ENCODE results near the gene FBLN2.

The FBLN2 gene

DNA sequence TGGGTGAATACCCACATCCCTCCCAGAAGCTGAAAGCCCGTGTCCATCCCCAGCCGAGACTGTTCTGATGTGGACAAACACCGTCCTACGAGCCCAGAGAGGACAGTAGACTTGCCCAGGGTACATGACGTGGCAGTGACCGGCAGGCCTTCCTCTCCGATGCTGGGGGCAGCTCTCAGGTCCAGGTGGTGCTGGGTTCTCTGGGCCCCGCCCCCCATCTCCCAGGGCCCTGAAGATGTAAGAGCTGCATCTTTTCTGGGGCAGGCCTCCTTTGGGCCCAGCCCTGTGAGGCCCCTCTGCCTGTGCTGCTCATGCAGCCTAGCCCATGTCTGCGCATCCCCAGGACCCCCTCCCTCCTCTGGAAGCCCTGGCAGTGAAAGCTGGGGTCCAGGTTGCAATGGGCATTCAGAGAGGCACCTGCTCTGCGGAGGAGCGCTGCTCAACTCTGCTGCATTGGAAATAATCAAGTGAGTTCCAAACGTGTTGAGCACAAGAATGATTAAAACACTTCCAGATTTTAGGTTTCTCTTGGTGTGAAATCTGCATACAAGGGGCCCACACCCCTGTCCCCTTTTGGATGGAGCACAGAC lies 71.9 kb downstream of the FBLN2 start:
- no peak for FAIRE-seq
- DNase-seq (ENCODE audit: low spot score), result no peak

DNA sequence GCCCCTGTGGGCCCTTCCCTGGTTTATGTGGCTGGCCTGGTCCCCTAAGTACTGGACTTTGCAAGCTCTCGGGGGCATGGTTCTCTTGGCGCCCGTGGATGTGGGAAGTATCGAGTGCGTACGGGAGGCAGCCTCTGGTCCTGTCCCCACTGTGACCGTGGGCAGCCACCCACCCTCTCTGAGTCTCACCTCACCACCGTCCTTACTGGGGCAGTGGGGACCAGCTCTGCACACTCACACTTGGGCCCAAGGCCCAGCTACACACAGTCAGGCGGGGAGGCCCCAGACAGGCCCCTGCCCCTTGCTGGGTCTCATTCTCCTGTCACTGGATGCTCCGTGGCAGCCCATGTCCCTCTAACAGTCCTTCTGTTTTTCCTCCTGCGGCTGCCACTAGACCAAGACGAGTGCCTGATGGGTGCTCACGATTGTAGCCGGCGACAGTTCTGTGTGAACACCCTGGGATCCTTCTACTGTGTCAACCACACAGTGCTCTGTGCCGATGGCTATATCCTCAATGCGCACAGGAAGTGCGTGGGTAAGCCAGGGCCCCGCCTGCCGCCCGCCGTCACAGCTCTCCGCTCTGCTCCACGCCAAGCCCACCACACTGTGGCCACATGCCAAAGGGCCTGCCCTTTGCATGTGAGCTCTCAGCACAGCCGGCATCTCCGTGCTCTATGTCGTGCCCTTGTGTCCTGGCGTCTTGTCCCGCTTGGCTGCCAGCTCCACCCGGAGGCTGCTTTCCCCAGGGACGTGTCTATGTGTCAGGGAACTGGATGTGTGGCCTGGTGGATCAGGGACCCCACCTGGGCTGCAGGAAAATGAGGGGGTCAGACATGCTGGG lies 72.7 kb downstream of the FBLN2 start:
- DNase-seq (ENCODE audit: low spot score) (no peak), FAIRE-seq (no peak)

DNA sequence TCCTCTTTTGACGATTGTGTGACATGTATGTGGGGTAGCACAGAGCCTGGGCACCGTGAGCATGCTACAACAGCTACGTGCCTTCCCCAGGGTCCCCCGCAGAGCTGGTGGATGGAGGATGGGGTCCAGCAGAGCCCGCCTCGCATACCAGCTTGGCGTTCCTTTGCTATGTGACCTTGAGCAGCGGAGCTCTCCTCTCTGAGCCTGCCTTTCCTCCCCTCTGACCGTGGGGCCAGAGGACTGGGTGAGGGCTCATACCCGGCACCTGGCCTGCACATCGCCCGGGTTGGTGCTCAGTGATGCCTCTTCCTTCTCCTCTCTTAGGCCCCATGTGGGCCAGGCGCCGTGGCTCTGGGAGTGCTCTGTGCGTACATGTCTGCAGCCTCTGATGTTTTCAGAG lies 73.4 kb downstream of the FBLN2 start:
- no peak for FAIRE-seq

DNA sequence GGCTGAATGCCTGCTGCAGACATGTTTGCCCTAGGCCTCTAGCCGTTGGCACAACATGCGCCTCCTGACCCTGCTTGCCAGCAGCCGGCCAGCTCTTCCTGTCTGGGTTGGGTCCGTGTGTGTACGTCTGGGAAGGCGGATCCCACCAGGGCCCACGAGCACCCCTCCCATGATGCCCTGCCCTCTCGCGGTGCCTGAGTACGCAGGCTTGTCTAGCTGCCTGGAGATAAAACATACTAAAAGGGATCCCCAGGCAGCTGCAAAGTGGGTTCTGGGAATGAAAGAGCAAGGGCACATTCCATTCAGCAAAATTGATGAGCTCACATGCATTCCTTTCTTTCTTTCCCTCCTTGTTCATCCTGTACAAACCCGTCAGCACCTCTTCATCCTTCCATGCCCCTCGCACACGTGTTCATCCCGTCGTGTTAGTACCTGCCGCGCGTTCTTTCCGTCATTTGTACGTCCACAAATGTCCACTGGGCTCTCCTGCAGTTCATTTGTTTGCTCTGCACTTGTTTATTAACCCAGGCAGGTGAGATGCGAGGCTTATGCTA lies 74.3 kb downstream of the FBLN2 start:
- no peak for FAIRE-seq
- DNase-seq (ENCODE audit: low spot score), result no peak

More for the DNA sequence above, 73.4 kb downstream of the FBLN2 start:
- DNase-seq (ENCODE audit: low spot score), result no peak

DNA sequence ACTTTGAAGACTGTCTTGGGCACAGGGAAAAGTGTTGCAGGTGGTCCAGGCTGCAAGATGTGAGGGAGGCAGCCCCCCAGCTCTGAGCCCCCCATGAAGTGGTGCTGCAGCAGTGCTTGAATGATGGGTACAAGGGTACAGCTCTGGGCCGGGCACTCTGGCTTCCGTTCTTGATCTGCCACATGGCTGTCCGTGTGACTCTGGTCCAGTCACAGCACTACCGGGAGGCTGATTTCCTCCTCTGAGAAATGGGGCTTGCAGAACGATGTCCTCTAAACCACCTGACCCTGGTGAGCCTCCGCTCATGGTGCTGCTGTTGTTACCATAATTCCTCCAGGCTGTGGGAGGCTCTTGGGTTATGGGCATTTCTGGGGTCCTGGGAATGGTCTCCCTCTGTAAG lies 75.1 kb downstream of the FBLN2 start:
- no peak for DNase-seq (ENCODE audit: low spot score)
- no peak for FAIRE-seq

DNA sequence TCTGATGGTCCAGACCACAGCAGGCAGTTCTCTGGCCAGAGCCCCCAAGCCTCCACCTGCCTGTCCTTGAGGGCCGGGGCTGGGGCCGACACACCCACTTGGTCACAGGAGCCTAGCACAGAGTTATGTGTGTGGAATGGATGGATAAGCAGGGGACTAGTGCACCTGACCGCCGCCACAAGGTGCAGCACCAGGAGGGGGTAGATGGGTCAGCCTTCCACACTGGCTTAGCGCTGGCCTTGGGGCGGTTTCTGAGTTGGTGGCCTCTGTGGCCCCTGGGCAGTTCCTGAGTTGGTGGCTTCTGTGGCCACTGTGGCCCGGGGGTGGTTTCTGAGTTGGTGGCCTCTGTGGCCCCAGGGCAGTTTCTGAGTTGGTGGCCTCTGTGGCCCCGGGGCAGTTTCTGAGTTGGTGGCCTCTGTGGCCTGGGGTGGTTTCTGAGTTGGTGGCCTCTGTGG lies 75.8 kb downstream of the FBLN2 start:
- DNase-seq (ENCODE audit: low spot score), result no peak

DNA sequence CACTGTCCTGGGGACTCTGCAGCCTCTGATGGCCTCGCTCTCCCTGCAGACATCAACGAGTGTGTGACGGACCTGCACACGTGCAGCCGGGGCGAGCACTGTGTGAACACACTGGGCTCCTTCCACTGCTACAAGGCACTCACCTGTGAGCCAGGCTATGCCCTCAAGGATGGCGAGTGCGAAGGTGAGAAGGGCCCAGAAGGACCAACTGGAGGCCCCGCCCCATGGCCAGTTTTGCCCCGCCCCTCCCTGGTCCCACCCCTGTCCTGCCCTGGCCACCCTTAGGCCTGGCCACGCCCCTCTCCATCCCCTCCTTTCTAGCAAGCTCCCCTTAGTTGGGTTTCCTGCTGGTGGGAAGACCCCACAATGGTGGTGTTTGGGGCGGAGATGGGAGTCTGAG lies 77.5 kb downstream of the FBLN2 start:
- FAIRE-seq, result no peak
- no peak for DNase-seq (ENCODE audit: low spot score)

More for the DNA sequence above, 75.8 kb downstream of the FBLN2 start:
- no peak for FAIRE-seq

DNA sequence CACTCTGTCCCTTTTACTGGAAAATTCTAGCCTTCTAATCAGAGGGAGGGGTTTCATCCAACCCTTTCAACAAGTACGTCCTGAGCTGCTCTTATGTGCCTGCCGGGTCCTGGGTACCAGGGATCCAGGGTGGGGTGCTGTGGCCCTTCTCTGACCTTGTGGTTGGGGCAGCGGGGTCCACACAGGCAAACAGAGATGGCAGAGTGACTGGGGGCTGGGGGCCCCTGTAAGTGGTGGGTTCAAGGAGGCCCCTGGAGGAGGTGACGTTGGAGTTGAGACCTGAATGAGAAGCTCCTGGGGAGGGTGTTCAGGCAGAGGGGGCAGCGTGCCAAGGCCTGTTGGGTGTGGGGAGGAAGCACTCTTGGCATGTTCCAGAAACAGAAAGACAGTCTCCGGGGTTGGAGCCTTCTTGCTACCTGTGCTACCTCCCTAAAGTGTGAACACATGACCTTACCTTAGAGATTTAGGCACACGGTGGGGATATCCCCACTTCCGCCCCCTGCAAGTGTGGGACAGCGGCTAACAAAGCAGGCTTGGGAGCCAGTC lies 78.1 kb downstream of the FBLN2 start:
- FAIRE-seq, result no peak
- DNase-seq (ENCODE audit: low spot score), result no peak

DNA sequence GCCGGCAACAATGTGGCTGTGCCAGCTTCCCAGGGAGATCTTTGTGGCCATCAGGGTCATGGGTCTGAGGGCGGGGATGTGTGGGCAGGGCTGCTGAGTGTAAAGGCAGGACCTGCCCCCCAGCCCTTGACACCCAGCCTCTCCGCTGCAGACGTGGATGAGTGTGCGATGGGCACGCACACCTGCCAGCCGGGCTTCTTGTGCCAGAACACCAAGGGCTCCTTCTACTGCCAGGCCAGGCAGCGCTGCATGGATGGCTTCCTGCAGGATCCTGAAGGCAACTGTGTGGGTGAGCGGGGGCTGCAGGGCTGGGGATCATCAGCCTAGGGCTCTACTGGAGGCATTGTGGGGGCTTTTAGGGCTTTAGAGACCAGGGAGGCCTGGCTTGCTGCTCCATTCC lies 78.8 kb downstream of the FBLN2 start:
- FAIRE-seq (no peak), DNase-seq (ENCODE audit: low spot score) (no peak)

DNA sequence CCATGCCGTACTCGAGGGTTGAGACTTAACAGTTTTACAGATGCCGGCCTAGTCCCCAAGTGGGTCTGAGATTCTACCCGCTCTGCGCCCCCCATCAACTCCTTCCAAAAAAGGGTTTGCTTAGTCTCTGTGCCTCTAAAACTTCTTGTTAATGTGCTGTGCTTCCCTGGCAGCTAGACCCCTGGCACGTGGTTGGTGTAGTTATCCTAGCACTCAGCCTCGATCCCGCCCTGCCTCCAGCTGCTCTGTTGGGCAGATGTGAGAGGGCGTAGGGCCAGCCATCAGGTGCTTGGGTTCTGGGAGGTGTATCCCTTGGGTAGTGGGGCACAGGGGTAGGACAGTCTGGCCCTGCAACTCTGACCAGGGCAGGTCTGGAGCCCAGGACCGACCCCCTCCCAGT lies 79.5 kb downstream of the FBLN2 start:
- FAIRE-seq (no peak), DNase-seq (ENCODE audit: low spot score) (no peak)

DNA sequence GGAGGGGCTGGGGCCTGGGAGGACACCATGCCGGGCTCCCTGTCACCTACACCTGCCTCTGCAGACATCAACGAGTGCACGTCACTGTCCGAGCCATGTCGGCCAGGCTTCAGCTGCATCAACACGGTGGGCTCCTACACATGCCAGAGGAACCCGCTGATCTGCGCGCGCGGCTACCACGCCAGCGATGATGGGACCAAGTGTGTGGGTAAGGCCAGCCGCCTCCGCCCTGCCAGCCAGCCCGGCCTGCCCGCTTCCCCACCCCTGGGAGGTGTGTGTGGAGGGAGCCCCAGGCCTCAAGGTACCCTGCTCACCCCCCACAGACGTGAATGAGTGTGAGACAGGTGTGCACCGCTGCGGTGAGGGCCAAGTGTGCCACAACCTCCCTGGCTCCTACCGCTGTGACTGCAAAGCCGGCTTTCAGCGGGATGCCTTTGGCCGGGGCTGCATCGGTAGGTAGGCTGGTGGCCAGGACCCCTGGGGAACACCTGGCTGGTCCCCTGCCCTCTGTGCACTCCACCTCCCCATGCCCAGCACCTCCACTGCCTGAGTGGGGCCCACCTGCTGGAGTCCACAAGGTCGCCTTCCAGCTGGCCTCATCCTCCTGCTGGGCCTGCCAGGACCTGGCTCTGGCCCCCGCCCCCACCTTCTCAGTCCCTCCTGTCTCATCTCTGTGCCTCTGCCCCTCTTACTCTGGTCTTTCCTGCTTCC lies 80.1 kb downstream of the FBLN2 start:
- no peak for FAIRE-seq

DNA sequence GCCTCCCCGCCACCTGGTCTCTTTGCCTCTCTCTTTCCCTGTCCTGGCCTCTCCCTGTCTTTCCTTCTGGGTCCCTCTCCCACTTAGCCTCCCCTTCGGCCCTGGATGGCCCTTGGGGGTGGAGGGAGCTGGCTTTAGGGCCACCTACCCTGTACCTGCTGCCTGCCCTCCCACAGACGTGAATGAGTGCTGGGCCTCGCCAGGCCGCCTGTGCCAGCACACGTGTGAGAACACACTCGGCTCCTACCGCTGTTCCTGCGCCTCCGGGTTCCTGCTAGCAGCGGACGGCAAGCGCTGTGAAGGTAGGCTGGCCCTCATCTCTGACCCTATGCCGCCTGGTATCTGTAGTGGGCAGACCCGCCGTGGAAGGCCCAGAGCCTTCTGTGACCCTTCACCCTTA lies 80.7 kb downstream of the FBLN2 start:
- FAIRE-seq (no peak), DNase-seq (ENCODE audit: low spot score) (no peak)

More for the DNA sequence above, 80.1 kb downstream of the FBLN2 start:
- DNase-seq (ENCODE audit: low spot score), result no peak

DNA sequence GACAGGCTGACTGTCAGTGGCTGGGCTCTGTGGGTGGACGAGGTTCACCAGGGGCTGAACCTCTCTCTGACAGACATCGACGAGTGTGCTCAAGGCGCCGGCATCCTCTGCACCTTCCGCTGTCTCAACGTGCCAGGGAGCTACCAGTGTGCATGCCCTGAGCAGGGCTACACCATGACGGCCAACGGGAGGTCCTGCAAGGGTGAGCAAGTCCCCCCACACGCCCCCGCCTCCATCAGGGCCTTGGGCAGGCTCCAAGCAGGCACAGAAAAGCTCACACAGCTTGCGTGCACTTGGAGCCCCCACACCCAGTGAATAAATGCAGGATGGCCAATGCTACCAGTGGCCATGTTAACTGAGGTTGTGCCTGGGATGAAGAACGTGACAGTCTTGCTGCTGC lies 82.3 kb downstream of the FBLN2 start:
- no peak for DNase-seq (ENCODE audit: low spot score)
- FAIRE-seq, result no peak

DNA sequence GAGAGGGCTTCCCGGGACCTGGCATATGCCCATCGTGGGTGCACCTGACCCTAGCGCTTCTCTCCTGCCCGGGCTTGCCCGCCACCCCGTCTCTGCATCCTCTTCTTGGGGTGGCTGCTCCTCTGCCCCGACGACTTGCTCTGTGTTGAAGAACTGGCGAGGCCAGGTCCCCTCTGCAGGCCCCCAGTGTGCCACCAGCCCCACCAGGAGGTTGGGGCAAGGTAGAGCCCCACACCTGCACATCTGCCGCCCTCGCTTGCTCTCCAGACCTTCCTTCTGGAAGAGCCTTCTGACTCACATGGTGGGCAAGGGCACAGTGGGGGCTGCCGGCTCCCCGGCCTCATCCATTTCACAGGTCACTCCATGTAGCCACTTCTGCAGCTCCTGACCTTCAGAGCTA lies 84.3 kb downstream of the FBLN2 start:
- DNase-seq (ENCODE audit: low spot score), result no peak
- FAIRE-seq, result no peak

DNA sequence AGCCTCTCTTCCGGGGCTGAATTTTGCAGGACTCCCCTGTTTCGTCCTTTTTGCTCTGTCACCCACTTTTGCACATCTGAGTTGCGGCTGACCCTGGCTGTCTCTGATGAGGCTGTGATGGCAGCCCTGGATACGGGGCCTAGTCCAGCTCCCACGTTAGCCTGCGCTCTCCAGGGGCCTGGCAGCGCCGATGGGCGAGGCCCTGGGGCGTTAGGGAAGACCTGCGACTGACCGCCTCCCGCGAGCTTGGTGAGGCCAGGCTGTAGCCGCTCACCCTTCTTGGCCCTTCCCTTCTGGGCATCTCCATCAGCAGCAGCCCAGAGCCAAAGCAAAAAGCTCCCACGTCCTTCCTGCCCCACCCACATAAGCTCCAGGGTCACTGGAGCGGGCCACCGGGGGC lies 85.2 kb downstream of the FBLN2 start:
- FAIRE-seq, result no peak

DNA sequence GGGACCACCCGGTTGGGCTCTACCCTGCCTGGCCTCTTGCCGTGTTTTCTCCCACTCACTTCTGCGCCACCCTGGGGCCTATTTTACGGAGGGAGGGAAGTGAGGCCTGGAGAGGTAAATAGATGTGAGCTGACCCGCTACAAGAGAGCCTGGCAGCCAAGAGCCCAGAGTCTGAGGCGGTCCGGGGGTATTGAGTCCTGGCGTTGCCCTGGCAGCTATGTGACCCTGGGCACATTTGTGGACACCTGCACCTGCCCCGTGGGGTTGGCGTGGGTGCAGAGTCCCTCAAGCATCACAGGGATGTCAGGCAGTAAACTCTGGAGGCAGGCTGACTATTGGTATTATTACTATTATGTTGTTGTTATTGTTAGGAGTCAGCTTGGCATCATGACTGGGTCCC lies 85.7 kb downstream of the FBLN2 start:
- no peak for DNase-seq (ENCODE audit: low spot score)
- FAIRE-seq, result no peak

More for the DNA sequence above, 85.2 kb downstream of the FBLN2 start:
- no peak for DNase-seq (ENCODE audit: low spot score)

DNA sequence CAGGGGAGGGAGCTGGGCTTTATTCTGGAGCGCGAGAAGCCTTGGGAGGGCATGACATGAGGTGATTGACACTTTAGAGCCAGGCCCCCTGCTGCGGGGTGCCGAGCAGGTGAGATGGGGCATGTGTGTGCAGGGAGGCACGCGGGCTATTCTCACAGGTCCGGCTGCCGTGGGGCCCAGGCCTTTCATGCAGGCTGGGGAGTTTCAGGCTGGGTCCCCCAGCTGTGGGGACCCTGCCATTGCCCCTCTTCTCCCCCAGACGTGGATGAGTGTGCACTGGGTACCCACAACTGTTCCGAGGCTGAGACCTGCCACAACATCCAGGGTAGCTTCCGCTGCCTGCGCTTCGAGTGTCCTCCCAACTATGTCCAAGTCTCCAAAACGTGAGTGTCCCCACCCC lies 87.3 kb downstream of the FBLN2 start:
- no peak for FAIRE-seq
- DNase-seq (ENCODE audit: low spot score), result no peak

DNA sequence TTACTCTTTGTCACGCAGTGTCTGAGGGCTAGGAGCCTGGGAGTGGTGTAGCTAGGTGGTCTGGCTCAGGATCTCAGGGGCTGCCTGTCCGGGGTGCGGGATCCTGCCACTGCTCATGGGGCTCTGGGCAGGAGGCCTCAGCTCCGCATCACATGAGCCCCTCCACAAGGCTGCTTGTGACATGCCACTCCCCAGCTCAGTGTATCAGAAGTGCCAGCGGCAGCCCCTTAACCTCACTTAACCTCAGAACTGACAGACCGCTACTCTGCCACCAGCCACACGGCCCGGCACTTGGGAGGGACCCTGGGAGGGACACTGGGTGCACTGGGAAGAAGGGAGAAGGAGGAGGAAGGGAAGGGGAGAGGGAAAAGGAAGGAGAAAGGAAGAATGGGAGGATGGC lies 87.9 kb downstream of the FBLN2 start:
- DNase-seq (ENCODE audit: low spot score) (no peak), FAIRE-seq (no peak)

DNA sequence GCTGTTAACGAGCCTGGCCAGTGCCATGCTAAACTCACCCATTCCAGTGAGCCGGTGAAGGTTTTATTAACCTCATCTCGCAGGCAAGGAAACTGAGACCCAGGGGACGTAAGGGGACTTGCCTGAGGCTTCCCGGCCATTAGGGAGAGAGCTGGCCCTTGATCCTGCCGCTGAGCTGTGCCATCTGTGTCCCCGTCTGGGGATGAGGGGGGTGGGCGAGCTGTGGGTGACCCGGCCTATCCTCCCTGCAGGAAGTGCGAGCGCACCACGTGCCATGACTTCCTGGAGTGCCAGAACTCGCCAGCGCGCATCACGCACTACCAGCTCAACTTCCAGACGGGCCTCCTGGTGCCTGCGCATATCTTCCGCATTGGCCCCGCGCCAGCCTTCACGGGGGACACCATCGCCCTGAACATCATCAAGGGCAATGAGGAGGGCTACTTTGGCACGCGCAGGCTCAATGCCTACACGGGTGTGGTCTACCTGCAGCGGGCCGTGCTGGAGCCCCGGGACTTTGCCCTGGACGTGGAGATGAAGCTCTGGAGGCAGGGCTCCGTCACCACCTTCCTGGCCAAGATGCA lies 88.5 kb downstream of the FBLN2 start:
- FAIRE-seq (no peak), DNase-seq (ENCODE audit: low spot score) (no peak)

DNA sequence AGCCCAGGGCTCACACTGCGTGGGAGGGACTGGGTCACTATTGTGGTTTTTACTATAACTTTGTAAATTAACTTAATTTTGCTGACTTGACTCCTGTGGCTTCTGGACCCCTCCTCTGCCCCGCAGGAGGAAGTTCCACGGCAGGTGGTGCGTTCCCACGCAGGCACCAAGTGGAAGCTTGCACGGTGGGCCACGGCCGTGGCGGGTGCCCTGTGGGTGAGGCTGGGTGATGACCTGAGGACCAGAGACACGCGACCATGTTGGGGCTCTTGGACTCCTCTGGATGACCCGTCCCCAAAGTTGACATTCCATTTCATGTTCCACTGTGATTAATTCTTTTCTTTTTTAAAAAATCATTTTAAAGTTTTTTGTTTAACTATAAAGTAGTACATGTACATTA lies 89.0 kb downstream of the FBLN2 start:
- FAIRE-seq, result no peak

DNA sequence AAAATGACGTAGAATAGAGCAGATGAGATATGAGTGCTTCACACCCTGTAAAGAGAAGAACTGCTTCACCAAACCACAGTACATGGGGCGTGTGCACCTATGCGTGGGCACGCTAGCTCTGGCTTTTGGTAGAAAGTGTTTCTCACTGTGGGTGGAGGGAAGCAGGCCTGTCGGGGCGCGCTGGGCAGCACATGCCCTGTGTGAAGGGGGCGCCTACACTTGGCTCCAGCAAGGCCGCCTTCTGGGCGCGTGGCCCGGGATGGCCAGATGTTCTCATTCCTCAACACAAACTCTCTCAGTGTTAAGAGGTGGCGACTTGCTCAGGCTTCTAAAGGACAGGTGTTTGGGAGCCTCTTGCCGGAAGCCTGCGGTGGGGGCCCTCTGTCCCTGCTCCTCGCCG lies 90.0 kb downstream of the FBLN2 start:
- FAIRE-seq (no peak), DNase-seq (ENCODE audit: low spot score) (no peak)

More for the DNA sequence above, 89.0 kb downstream of the FBLN2 start:
- DNase-seq (ENCODE audit: low spot score), result no peak

Measured in RCC 7860 (cell line).